Measurements from ENCODE around the gene GRK5. TPM values are rescaled to one million over a fixed set of nuclear protein-coding genes. Genes with fewer than 3 reads are reported as not detected.
"Not testable (repeated sequence)": the region's sequence is repeated elsewhere in the genome, so short reads cannot be mapped to it uniquely, and the experiment has no call there.

GRK5 gene
- total RNA-seq, 1 experiment from 2014 or later, result 2.3 TPM

DNA sequence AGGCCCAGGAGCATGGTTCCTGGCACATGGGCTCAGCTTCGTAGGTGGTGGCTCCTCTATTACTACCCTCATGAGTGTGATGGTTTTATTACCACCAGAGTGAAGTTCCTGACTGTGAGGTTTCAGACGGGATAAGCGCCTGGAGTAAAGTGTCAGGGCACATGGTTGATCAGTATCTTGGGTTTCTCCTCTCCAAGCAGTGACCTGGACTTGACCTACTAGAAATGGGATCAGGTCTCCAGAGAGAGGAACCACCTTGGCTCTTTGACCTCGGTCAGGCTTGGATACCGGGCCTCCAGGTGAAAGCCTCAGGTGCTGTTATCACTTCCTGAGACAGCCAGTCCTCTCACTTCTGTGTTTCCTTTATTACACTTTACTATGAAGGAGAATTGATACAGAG lies 67.7 kb downstream of the GRK5 start (continued):
- TF ChIP-seq, protein P1, sequence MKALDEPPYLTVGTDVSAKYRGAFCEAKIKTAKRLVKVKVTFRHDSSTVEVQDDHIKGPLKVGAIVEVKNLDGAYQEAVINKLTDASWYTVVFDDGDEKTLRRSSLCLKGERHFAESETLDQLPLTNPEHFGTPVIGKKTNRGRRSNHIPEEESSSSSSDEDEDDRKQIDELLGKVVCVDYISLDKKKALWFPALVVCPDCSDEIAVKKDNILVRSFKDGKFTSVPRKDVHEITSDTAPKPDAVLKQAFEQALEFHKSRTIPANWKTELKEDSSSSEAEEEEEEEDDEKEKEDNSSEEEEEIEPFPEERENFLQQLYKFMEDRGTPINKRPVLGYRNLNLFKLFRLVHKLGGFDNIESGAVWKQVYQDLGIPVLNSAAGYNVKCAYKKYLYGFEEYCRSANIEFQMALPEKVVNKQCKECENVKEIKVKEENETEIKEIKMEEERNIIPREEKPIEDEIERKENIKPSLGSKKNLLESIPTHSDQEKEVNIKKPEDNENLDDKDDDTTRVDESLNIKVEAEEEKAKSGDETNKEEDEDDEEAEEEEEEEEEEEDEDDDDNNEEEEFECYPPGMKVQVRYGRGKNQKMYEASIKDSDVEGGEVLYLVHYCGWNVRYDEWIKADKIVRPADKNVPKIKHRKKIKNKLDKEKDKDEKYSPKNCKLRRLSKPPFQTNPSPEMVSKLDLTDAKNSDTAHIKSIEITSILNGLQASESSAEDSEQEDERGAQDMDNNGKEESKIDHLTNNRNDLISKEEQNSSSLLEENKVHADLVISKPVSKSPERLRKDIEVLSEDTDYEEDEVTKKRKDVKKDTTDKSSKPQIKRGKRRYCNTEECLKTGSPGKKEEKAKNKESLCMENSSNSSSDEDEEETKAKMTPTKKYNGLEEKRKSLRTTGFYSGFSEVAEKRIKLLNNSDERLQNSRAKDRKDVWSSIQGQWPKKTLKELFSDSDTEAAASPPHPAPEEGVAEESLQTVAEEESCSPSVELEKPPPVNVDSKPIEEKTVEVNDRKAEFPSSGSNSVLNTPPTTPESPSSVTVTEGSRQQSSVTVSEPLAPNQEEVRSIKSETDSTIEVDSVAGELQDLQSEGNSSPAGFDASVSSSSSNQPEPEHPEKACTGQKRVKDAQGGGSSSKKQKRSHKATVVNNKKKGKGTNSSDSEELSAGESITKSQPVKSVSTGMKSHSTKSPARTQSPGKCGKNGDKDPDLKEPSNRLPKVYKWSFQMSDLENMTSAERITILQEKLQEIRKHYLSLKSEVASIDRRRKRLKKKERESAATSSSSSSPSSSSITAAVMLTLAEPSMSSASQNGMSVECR (CRISPR knock-in tag; IDR thresholded peaks at IDR 0.05; ENCODE audit: borderline replicate concordance), result no peak
- TF ChIP-seq ATF1 (CRISPR knock-in tag; IDR thresholded peaks at IDR 0.05), result no peak
- no peak for TF ChIP-seq JUN (CRISPR knock-in tag; IDR thresholded peaks at IDR 0.05)
- no peak for TF ChIP-seq ZNF671 (CRISPR knock-in tag; IDR thresholded peaks at IDR 0.05)
- TF ChIP-seq ZNF317 (CRISPR knock-in tag; IDR thresholded peaks at IDR 0.05; ENCODE audit: borderline replicate concordance, low read depth), result no peak

DNA sequence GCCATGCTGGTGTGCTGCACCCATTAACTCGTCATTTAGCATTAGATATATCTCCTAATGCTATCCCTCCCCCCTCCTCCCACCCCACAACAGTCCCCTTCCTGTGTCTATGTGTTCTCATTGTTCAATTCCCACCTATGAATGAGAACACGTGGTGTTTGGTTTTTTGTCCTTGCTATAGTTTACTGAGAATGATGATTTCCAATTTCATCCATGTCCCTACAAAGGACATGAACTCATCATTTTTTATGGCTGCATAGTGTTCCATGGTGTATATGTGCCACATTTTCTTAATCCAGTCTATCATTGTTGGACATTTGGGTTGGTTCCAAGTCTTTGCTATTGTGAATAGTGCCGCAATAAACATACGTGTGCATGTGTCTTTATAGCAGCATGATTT lies 68.8 kb downstream of the GRK5 start:
- ATAC-seq; H3K36me3 Mint-ChIP-seq; H3K27me3 Mint-ChIP-seq (ENCODE audit: low read depth); POLR2A ChIA-PET; H3K4me3 Mint-ChIP-seq; H3K9me3 Mint-ChIP-seq; H3K27ac Mint-ChIP-seq; DNase-seq (ENCODE audit: low spot score): not testable (repeated sequence)
- peaks cover 11% of the 10 kb centered on the region for H3K4me1 Mint-ChIP-seq
- CTCF ChIA-PET, result interaction anchor here (1.3 kb wide), 1 partner anchor 77 kb away, joined by 4 read pairs; no protein-coding TSS in a partner anchor

DNA sequence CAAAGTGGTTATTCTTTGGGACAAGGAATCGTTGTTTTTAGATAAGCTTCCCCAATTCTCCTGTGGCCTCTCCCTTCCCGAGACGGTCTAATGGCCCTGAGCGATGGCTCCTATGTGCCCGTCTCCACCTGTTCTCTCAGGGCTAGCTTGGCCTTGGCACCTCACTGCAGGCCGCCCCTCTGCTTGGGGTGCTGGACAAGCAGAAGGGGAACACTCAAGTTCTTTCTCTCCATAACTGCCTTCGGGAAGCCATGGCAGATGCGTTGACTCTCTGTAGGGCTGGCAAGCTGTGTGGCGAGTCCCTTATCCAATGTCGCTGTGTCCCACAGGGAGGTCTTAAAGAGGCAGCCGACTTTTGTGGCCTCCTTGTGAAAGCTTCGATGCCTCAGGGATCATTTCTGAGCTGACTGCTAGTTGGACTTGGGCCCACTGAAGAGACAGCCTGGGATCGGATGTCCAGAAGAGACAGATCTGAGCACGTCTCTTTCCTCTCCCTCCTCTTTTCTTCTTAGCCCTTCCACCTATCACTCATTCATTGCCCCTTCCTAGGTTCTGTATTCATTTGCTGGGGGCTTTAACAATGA lies 70.8 kb downstream of the GRK5 start:
- DNase-seq (ENCODE audit: low spot score), result no peak
- Mint-ChIP-seq H3K36me3 (no peaks in the 10 kb centered on the region), H3K4me1 (peaks cover 8% of the 10 kb centered on the region), H3K9me3 (no peaks in the 10 kb centered on the region), H3K4me3 (no peak overlapping the region), H3K27ac (no peak overlapping the region), H3K27me3 (ENCODE audit: low read depth) (no peaks in the 10 kb centered on the region)
- TF ChIP-seq ZNF317 (CRISPR knock-in tag; IDR thresholded peaks at IDR 0.05; ENCODE audit: borderline replicate concordance, low read depth) (no peak), FOXP1 (CRISPR knock-in tag; IDR thresholded peaks at IDR 0.05; ENCODE audit: borderline replicate concordance) (no peak), CREM (CRISPR knock-in tag; IDR thresholded peaks at IDR 0.05) (no peak), TP53 (CRISPR knock-in tag; IDR thresholded peaks at IDR 0.05) (no peak)
- TF ChIP-seq, protein P2, sequence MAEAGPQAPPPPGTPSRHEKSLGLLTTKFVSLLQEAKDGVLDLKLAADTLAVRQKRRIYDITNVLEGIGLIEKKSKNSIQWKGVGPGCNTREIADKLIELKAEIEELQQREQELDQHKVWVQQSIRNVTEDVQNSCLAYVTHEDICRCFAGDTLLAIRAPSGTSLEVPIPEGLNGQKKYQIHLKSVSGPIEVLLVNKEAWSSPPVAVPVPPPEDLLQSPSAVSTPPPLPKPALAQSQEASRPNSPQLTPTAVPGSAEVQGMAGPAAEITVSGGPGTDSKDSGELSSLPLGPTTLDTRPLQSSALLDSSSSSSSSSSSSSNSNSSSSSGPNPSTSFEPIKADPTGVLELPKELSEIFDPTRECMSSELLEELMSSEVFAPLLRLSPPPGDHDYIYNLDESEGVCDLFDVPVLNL (CRISPR knock-in tag; IDR thresholded peaks at IDR 0.05; ENCODE audit: borderline replicate concordance, low read depth), result no peak
- TF ChIP-seq, protein P3, sequence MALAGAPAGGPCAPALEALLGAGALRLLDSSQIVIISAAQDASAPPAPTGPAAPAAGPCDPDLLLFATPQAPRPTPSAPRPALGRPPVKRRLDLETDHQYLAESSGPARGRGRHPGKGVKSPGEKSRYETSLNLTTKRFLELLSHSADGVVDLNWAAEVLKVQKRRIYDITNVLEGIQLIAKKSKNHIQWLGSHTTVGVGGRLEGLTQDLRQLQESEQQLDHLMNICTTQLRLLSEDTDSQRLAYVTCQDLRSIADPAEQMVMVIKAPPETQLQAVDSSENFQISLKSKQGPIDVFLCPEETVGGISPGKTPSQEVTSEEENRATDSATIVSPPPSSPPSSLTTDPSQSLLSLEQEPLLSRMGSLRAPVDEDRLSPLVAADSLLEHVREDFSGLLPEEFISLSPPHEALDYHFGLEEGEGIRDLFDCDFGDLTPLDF (CRISPR knock-in tag; IDR thresholded peaks at IDR 0.05), result no peak
- TF ChIP-seq, protein P4, sequence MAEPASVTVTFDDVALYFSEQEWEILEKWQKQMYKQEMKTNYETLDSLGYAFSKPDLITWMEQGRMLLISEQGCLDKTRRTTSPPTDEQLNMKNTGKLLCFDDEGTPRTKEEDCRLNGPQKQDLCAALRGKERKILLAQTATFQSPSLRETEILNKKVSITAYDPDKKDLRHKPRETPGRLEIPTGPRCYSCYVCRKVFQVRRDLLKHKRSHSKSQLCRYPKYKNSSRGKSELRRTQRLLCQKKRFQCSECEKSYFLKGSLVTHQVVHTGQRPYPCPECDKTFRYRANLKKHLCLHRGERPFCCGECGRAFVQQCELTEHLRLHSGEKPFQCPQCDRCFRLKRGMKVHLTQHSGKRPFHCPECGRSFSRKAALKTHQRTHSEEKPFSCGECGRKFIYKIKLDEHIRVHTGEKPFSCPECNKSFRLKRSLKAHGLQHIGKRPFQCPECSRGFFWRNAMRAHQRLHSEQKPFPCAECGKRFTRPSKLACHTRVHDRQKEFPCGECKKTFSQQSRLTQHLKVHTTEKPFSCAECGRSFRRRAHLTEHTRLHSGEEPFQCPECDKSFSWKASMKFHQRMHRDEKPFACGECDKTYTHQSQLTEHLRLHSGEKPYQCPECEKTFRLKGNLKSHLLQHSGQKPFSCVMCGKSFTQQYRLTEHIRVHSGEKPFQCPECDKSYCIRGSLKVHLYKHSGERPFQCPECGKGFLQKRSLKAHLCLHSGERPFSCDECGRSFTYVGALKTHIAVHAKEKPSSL (CRISPR knock-in tag; conservative IDR thresholded peaks at IDR 0.05), result no peak
- CTCF ChIA-PET, result no interaction called here
- POLR2A ChIA-PET, result no interaction called here
- no peak for ATAC-seq
